NCI-H226 (cell line): ENCODE measurements around the gene SLC18A2.

Source experiments
- DNase-seq: peaks from one replicate; pipeline ENCODE4 v3.0.0-alpha.2; 2015

SLC18A2 gene

DNA sequence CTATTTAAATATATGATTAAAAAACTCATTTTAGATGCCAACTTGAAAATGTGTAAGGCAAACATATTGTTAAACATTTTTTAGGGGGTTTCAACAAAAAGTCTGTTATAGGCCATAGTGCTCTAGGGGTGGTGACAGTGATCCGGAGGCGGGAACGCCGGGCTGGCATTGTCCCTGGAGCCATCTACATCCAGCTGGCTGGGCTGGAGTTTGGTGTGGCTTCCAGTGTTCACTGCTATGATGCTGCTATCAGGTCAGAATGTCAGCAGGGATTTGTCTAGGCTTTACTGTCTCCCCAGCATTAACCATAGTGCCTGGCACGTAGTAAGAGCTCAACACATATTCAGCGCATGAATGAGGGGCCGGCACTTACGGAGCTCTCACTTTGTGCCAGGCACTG is 1.9 kb upstream of the SLC18A2 start:
- DNase-seq, result no peak

DNA sequence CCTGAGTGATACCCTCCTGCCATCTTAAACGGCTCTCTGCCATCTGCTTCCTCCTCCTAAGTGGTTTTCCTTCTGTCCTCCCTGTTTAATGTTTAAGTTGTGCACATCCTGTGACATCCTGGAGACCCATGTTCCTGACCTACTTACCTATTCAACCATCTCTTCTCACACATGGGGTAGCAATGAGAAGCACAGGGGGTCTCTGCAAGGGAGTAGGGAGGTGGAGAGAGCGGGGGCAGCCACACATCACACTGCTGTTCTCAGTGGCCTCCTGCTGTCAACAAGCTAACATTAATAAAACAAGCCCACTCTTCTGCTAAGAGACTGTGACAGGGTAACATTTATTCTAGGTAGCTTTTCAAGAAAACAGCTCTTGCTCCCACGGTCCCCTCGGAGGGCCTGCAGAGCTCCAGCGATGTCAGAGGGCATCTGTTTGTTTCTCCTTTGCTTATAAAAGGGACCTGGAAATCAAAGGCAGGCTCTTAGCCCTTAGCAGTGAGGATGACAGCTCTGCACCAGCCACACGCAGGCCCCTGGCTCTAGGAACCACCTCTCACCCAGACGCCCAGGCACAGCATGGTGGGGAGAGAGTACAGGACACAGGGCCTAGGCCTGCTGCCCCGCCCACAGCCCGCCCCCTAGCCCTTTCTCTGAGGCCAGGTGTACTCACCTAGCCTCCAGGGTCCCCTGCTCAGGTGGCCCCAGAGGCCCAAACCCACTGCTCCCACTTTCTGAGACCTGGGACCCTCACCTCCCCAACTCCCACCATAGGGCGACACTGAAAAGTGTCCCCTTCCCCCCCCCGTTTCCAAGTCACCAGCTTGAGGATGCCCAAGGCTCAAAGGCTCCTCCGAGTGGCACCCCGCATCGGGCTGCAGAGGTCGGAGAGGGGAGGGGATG is 943 bp upstream of the SLC18A2 start:
- DNase-seq, result no peak

DNA sequence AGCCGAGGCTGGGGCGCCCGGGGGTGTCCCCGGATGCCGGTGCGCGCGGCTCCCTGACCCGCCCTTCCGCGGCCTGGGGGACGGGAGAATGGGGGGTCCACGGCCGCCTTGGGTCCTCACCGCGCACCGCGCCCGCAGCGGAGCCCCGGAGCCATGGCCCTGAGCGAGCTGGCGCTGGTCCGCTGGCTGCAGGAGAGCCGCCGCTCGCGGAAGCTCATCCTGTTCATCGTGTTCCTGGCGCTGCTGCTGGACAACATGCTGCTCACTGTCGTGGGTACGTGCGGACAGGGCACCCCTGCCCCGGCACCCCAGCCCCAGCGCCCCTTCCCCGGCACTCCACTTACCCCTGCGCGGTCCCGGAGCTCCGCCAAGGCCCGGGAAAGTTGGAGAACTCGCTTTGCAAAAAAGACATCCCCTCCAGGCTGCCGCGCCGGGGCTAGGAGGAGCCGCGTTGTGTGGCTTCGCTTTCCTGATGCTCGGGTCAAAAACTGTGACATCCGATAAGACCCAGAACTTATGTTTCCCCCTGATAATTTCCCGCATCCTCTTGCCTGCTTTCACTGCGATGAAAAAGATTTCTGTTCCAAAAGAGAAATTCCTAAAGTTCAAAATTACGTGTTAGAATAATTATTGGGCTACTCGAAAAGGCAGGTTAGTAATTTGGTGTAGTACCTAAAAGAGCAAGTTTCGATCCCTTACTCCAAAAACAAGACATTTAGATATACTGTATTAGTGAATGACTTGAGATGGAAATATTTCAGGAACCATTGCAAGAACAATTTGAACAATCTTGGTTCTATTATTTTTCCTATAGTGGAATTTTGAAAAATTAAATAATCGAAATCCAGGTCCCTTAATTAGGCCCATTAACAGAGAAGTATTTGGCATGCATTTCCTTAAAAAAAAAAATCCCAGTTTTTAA is 888 bp downstream of the SLC18A2 start:
- no peak for DNase-seq

DNA sequence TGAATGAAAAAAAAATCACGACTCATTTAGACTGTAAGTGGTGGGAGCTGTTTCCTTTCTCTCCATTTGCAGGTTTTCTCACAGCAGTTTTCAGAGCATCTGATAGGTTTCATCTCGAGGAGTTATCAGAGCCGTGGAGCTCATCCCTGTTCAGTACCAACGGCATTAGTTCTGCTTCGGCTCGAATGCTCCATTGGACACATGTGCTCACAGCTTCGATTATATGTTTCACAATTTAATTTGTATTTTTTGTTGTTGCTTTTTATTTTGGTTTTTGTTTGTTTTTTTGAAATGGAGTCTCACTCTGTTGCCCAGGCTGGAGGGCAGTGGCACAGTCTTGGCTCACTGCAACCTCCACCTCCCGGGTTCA is 1.5 kb downstream of the SLC18A2 start:
- no peak for DNase-seq

DNA sequence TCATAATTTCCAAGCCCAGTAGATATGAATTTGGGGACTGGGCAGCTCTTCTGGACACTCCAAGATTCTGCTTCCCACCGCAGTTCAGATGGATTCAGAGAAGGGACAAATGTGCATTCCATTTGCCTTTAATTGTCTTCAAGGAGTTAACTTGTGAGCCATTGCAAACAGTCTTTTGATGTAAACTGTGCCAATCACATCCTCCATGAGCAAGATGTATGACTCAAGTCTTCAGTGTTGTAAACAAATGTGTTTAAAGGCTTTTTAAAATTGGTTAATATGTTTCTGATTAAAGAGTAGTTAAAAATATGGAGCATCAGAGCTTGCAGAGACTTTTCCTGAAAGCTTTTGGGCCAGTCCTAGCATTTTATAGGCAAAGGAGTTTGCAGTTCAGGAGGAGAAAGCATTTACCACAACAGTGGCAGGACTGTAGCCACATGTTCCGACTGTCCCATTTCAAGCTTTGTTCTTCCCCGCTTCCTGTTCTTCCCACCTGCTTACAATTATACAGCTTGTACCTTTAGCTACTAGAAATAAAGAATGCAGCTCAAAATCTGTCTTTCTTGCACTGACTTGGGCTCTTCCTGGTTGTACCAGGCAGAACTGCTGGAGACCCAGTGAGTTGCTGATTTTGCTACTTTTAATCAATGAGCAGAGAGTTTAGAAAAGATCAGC is 6.2 kb downstream of the SLC18A2 start:
- no peak for DNase-seq

DNA sequence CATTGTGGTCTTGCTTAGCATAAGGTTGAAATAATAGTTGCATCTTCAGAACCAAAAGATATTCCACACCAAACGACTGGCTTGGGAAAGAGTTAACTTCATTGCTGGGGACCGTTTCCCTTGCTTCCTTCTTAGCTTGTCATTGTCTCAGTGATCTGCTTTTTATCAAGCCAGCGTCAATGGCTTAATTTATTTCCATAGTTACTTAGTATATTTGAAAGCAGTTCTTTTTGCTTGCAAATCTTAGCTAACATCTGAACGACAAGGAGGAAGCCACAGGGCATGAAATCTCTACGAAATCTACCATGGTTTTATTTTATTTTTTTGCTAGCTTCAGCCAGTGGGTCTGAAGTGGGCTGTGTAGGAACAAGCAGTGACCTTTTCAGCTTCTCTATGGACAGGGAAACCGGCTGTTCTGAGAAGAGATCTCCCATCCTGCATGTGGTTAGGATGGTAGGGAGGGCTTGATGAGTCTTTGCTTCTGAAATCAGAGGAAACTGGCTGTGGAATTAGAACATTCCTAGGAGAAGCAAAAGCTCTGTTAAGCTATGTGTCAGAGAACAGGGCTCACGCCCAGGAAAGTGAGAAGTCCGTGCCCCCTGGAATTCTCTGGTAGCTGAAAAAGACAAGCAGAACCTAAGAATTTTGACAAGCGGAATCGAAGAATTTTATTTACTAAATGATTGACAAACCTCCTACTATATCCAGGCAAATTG is 8.0 kb downstream of the SLC18A2 start:
- no peak for DNase-seq

DNA sequence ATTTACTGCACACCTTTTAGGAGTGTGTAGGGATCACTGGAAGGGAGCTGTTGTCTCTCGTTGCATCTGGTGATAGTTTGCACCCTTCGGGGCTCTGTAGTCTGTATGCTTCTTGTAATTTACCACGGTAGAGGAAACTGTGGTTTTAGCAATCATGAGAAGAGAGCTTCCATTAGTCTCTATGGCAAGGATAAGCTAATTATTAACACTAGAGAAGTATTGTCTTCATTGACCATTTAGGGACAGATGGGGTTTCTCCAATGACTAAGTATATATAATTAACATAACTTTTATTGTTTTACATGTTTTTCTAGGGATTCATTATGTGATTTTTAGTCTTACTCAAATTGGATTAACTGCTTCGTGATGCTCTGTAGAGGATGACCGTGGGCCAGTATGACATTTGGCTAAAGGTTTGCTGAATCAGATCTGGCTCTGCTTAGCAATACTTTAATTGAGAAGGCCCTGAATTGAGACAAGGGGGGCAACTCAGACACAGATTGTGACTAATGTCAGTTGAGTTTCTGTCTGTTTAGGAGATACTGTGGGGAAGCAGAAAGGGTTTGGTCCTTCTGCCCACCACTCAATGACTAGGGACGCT is 8.7 kb downstream of the SLC18A2 start:
- DNase-seq, result no peak

DNA sequence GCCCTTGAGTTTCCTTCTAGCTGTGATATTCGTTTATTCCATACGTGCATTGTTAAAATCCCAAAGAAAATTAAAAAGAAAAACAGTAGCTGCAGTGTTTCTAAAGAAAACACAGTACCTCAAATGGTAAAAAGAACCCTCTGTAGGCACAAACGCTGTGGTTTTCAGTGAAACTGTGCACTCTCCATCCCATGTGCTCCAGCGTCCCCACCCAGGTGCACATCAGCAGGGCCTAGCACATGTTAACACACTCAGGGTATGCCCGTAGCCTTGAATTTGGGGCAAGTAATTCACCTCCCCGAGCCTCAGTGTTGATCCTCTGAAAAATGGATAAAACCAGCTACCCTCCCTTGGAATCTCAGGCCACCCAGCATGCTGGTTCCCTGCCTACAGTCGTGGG is 9.5 kb downstream of the SLC18A2 start:
- DNase-seq, result no peak

DNA sequence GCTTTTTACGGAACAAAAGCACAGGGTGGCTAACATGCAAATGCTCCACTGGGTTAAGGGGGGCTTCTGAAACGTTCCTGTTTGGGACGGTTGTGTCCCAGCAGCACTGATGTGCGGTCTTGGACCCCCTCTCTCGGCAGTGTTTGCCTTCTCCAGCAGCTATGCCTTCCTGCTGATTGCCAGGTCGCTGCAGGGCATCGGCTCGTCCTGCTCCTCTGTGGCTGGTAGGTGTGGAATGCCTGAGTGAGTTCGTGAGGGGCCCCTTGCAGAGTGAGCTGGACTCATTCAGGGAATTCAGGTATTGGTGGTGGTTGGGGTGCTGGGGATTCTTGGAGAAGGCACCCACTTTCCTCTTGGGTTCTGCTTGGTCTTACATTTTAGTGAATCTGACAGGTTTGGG is 13.0 kb downstream of the SLC18A2 start:
- DNase-seq, result no peak

DNA sequence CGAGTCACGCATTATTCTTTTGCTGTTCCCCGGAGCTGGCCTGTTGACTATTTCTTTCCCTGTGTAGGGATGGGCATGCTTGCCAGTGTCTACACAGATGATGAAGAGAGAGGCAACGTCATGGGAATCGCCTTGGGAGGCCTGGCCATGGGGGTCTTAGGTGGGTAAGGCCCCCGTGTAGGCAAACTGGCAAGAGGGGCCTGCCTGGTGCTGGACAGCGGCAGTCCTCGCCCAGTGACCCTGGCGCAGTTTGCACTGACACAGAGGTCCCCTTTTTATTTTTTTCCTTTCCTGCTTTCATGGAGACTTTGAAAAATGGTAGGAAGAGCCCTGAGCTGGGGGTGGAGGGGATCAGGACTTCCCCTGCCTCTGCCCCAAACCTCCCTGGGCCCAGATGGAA is 13.4 kb downstream of the SLC18A2 start:
- DNase-seq, result no peak

DNA sequence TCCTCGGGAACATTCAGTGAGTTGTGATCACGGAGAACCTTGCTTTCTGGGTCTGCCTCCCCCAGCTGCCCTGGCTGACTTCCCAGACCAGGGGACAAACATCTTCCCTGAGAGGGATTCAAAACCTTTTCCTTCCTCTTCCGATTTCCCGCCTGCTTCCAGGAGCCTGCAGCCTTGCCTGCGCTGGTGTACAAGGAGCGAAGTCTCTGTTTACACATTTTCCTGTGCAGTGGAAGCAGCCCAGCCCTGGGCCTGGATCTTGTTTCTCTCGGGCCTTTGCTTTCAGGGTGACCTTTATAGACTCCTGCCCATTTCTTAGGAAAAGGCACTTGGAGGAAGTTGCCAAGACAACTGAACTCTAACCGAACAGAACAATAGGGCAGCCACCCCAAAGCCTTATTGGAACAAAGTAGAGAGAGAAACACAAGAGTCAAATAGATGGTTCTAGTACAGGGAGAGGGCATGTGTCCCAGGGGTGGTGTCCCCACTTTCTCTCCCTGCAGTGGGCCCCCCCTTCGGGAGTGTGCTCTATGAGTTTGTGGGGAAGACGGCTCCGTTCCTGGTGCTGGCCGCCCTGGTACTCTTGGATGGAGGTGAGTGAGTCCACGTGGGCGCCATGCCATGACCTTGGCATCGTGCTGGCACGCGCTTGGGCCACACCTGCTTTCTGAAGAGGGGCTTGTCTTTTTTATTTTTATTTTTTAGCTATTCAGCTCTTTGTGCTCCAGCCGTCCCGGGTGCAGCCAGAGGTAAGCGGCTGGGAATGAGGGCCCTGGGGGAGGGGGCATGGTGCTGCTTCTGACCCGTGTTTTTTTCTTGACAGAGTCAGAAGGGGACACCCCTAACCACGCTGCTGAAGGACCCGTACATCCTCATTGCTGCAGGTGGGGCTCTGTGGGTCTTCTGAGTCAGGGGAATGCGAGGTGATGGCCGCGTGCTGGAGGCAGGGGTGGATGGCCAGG is 14.1 kb downstream of the SLC18A2 start:
- no peak for DNase-seq

DNA sequence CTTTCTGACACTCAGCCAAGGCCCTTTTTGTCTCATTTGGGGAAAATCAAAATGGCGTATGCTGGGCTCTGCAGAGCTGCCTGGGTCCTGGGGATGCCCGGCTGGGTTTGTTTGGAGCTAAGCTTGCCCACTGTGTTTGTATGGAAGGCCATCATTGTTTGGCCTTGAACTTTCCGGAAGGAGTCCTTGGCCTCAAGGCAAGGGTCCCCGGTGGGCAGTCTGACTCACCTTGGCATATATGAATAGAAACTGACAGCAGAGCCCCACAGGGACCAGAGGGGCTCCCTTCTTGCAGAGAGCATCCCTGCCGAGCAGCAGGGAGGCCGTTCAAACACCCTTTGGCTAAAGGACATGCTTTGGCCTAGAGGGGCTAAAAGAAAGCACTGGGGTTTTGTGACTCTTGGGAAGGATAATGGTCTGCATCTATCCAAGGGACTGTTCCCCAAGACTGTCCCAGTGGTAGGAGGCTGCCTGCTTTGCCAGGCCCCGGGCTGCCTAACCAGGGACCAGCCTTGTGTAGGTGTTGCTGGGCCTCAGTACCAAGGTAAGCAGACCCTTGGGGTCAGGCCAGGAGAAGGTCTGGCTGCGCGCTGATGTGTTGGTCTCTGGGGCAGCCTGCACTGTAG is 15.0 kb downstream of the SLC18A2 start:
- DNase-seq, result no peak

DNA sequence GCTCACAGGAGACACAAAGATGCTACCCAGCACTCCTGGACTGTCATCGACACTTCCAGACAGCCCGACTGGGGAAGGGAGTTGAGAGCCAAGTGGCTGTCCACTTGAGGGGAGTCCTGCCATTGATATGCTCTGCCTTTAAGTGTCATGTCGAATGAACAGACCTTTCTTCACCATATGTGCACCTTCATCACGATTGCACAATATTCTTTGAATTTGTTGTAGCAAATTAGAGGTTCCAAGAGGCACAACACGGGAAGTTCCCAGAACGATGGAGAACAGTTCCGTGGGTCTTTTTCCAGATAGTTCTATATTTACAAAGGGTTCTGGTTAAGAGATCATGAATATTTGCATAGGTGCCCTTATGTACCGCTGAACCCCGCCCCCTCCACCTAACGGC is 16.0 kb downstream of the SLC18A2 start:
- DNase-seq, result no peak

DNA sequence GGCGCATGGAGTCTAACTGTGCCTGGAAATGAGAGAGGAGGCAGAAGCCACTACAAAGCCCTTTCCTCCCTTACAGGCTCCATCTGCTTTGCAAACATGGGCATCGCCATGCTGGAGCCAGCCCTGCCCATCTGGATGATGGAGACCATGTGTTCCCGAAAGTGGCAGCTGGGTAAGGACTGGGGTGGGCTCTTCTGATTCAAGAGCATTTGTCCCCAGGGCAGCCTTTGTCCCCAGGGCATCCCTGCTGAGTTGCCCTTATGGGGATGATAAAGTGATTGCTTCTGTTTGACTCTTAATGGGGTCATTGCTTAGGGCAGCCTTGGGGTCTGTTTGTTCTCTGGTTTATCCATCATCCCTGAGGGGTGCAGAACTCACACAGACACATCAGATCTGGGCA is 16.8 kb downstream of the SLC18A2 start:
- no peak for DNase-seq

DNA sequence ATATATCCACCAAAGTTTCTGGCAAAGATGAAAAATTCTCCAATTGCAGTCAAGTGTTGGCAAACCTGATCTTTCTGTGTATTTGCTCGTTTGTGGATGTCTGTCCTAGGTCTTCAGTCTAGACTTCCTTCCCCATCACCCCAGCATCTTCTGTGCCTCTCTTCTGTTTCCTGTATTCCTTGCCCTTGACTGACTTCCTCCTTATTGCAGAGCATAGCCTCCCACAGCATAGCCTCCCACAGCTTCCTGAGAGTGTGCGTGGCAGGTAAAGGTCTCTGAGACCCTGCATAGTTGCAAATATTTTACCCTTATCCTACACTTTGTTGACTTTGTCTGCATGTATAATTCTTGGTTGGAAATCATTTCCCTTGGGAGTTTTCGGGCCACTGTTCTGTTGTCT is 18.4 kb downstream of the SLC18A2 start:
- no peak for DNase-seq

DNA sequence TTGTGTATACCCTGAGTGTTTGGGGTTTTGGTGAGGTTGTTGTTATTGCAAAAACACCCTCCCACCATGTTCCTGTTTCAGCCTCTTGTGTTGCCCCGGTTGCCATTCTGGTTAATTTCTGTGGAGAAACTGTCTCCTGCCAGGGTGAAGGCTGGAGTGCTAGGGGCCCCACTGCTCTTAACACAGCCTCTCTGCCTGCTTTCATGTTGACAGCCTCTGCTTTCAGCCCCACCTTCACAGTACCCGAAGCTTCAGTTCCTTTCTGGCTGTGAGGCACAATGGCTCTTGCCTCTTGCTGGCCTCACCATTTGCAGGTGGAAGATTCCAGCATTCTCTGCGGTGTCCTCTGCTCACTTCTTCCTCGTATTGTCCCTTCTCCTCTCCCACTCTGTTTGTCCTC is 19.2 kb downstream of the SLC18A2 start:
- no peak for DNase-seq

DNA sequence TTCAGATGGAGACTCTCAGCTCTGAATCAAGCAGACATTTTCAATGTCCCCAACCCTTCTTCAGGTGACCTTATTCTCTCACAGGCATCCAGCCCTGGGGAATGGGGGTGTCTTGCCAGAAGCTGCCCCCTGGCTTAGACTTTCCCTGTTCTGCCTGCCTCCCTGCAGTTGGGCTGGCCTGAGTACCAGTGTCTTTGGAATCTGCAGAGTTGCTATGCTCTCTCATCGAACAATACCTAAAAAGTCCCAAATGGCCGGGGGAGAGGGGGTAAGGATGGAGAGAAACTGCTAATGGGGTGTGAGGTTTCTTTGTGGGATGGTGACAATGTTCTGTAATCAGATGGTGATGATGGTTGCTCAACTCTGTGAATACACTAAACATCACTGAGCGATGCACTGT is 20.6 kb downstream of the SLC18A2 start:
- no peak for DNase-seq

DNA sequence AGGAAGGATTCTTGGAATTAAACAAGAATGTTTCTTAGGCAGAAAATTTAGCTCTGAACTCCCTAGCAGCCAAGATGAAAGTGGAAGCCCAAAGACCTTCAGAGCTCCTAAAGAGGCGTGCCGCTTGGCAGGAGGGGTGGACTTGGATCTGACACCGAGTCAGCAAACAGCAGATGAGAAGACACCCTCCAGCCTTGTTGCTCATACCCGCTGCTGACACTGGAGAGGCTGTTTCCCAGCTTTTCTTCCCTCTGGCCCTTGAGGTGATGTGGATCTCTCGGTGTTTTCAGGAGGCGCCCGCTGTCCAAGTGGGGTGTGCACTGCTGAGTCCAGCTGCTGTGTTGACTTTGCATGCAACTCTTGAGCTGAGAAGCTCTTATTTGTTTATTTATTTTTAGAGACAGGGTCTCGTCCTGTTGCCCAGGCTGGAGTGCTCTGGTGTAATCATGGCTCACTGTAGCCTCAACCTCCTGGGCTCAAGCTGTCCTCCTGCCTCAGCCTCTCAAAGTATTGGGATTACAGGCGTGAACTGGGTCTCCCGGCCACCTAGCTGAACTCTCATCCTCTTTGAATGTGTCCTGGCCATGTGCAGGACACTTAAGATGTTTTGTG is 21.5 kb downstream of the SLC18A2 start:
- DNase-seq, result no peak

DNA sequence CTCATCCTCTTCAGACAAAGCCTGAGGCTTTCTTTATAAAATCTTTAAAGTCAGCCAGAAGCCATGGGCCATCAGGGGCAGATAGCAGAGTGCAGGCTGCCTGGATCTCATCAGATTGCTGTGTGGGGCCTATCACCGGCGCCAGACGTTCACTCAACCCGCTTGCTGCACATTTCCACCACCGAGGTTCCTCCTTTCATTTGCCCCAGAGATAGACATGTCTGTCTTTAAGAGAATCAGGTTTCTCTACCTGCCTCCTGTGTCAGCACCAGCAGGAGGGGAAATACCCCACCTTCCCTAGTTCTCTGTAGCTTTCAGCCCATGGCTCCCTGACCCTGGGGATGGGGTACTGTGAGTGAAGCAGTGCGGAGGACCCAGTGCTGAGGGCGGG is 22.0 kb downstream of the SLC18A2 start:
- no peak for DNase-seq

DNA sequence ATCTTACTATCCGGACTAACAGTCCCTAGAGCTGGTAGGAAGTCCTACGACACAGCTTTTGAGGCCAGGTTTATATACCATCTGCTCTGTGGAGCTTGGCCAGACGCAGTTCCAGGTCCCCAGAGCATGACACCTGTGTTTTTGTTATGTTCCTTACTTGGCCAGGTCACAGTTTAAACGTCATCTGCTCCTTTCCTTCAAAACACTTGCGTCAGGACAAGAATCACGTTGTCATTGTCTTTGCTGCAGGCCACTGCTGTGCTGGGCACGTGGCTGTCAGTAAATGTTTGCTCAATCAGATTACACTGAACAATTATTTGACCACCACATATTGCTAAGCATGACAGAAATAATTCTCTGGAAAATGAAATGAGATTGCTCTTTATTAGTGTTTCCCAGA is 23.9 kb downstream of the SLC18A2 start:
- no peak for DNase-seq
